ENCODE data around the gene PLEKHF1.
A peak's percentile ranks its signal among the peaks of the same experiment; 100 is the strongest.
"Not testable (repeated sequence)": the region's sequence is repeated elsewhere in the genome, so short reads cannot be mapped to it uniquely, and the experiment has no call there.

The PLEKHF1 gene

GRCh38 chr19:29664753-29665214 lies 477 bp upstream of the PLEKHF1 start:
- DNase-seq (ENCODE audit: low read depth): no peak

- DNase-seq (ENCODE audit: low read depth): peak; percentile 61
Measured at GRCh38 chr19:29665826-29666577, 741 bp downstream of the PLEKHF1 start.

- peak; percentile 59 for DNase-seq (ENCODE audit: low read depth)
Measured at GRCh38 chr19:29666578-29667386, 1.5 kb downstream of the PLEKHF1 start.

- DNase-seq (ENCODE audit: low read depth): no peak
Measured at GRCh38 chr19:29667387-29667783, 2.1 kb downstream of the PLEKHF1 start.

- DNase-seq (ENCODE audit: low read depth): no peak
Measured at GRCh38 chr19:29667901-29668341, 2.7 kb downstream of the PLEKHF1 start.

- no peak for DNase-seq (ENCODE audit: low read depth)
Measured at GRCh38 chr19:29668746-29669609, 3.7 kb downstream of the PLEKHF1 start.

- DNase-seq (ENCODE audit: low read depth): no peak
Measured at GRCh38 chr19:29670255-29670654, 5.0 kb downstream of the PLEKHF1 start.

GRCh38 chr19:29671026-29671392 lies 5.7 kb downstream of the PLEKHF1 start:
- DNase-seq (ENCODE audit: low read depth): not testable (repeated sequence)

- peak; percentile 21 for DNase-seq (ENCODE audit: low read depth)
Measured at GRCh38 chr19:29671393-29672160, 6.3 kb downstream of the PLEKHF1 start.

GRCh38 chr19:29672319-29672932 lies 7.2 kb downstream of the PLEKHF1 start:
- DNase-seq (ENCODE audit: low read depth): no peak

GRCh38 chr19:29672933-29673336 lies 7.7 kb downstream of the PLEKHF1 start:
- no peak for DNase-seq (ENCODE audit: low read depth)

- DNase-seq (ENCODE audit: low read depth): no peak
Measured at GRCh38 chr19:29673451-29674371, 8.4 kb downstream of the PLEKHF1 start.

GRCh38 chr19:29674374-29675119 lies 9.3 kb downstream of the PLEKHF1 start:
- no peak for DNase-seq (ENCODE audit: low read depth)

- no peak for DNase-seq (ENCODE audit: low read depth)
Measured at GRCh38 chr19:29675120-29675649, 9.9 kb downstream of the PLEKHF1 start.

- DNase-seq (ENCODE audit: low read depth): no peak
Measured at GRCh38 chr19:29675650-29676186, 10.5 kb downstream of the PLEKHF1 start.

- no peak for DNase-seq (ENCODE audit: low read depth)
Measured at GRCh38 chr19:29676586-29676985, 11.3 kb downstream of the PLEKHF1 start.

GRCh38 chr19:29677001-29677817 lies 11.9 kb downstream of the PLEKHF1 start:
- DNase-seq (ENCODE audit: low read depth): no peak
